Stimulated activated CD4-positive, alpha-beta T cell treated with anti-CD3 and anti-CD28 coated beads, TNF-alpha, amount 100 ng/mL, for 48 hours (primary cell): ENCODE data around the gene WDR55.
"Not testable (repeated sequence)": the region's sequence is repeated elsewhere in the genome, so short reads cannot be mapped to it uniquely, and the experiment has no call there.

Experiments used
- DNase-seq, 3 donors: peaks; one replicate each; pipeline ENCODE4 v3.0.0-alpha.2; 2020; ENCODE audit warnings: low read depth in 3 of 3

Gene WDR55

GRCh38 chr5:140664359-140665119 is at the start of gene WDR55:
Gene WDR55 (plus strand): TSS chr5:140664904. CDS start chr5:140664913, 9 bp downstream.
- peak; percentile 95 to 96 (median 95) for DNase-seq

DNA sequence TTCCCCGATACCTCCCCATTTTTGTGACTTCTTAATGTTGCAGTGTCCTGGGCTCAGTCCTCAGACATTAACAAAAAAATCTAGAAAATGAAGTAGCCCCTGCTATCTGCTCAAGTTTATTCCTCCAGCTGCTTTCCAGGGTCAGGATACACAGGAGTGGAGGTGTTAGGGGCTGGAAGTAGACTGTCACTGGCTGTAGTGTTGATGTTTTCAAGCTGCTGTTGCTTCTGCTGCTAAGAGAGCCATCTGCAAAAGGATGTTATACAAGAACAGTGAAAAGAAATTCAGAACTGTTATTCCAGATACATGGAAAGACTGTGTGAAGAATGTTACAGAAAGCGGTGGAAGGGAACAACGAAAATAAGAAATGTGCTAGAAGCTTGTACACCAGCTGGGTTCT is 42.4 kb upstream of the WDR55 start:
- no peak for DNase-seq

DNA sequence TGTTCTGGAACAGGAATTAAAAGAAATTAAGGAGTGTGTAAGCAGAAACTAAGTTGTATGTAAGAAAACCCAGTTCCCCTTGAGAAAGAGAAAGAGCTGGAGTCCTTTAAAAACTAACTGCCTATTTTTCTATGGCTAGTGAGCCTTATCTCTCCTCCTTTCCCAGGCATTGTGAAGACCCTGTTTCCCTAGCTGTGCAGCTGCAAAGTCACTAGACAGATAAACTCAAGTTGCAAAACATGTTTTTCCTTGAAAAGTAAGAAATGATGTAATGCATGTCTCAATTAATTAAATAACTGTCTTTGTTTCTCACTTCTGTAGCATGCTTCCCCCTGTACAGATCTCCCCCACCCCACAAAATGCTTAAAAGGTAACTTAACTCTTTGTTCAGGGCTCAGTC is 41.6 kb upstream of the WDR55 start:
- not testable (repeated sequence) for DNase-seq

GRCh38 chr5:140624886-140625285 is 39.8 kb upstream of the WDR55 start:
- DNase-seq, result not testable (repeated sequence)

- no peak for DNase-seq
Measured at GRCh38 chr5:140627972-140628371, 36.7 kb upstream of the WDR55 start.

DNA sequence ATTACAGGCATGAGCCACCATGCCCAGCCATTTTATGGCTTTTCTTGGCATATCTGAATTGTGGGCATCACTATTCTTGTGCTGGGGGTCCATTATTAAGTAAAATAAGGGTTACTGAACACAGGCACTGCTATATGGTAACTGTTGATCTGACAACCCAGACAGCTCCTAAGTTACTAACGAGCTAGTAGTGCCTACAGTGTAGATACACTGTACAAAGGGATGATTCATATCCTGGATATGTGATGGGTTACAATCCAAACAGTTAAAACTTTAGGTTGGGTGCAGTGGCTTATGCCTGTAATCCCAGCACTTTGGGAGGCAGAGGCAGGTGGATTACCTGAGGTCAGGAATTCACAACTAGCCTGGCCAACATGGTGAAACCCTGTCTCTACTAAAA is 36.0 kb upstream of the WDR55 start:
- DNase-seq, result no peak

DNA sequence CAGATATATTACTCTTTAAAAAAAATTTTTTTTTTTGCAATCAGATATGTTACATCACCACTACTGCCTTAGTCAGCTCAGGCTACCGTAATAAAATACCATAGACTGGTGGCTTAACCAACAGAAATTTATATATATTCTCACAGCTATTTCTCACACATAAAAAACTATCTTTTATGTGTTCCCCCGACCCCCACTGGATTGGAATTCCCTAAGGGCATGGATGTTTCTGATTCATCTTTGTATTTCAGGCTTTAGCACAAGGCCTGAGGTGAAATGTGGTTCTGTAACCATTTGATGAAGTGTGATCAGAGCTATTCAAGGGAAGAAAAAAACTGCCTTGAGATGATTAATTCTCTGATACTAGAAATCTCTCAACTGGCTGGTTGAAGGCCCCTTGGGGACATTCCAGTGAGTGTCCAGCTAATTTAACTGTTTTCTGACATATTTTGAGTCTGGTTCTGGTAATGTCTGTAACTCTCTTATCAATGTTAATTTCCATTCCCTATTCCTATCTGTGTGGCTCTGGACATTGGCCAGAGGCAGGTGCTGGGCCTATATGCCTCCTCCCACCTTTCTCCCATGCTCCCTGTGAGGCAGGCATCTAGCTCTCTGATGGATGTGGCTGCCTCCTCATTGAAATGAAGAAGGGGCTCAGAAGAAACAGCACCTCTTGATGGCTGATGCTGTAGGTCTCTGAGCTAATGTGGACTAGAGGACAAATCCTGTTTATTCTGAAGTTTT is 34.2 kb upstream of the WDR55 start:
- no peak for DNase-seq

DNA sequence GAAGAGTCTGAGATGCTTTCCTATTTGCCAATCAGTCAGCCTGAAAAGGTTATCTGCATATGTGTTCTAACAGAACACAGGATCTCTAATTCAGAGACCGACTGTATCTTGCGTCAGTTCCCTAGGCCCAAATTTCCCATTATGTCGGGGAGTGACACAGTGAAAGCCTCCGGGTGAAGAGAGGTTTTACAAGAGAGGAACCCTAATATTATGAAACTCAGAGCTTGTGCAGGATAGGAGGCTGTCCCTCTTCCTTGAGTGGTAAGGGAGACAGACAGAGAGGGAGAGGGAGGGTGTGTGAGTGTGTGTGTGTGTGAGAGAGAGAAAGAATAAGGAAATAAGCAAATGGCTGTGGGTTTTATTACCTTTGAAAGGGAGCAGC is 33.7 kb upstream of the WDR55 start:
- no peak for DNase-seq

- no peak for DNase-seq
Measured at GRCh38 chr5:140631831-140632365, 32.8 kb upstream of the WDR55 start.

- DNase-seq, result peak in 1 of 3 donors; percentile 10
Measured at GRCh38 chr5:140632366-140633020, 32.2 kb upstream of the WDR55 start.

- no peak for DNase-seq
Measured at GRCh38 chr5:140633021-140633471, 31.7 kb upstream of the WDR55 start, which contains the start of gene CD14. Gene CD14 (minus strand): TSS chr5:140633175. CDS start chr5:140633071, 104 bp downstream.

GRCh38 chr5:140633501-140633900 is 31.2 kb upstream of the WDR55 start:
- DNase-seq, result no peak

- no peak for DNase-seq
Measured at GRCh38 chr5:140634103-140634502, 30.6 kb upstream of the WDR55 start.

GRCh38 chr5:140635291-140636257 is 29.1 kb upstream of the WDR55 start:
- DNase-seq, result no peak

GRCh38 chr5:140637371-140638100 is 27.2 kb upstream of the WDR55 start:
- DNase-seq, result no peak

DNA sequence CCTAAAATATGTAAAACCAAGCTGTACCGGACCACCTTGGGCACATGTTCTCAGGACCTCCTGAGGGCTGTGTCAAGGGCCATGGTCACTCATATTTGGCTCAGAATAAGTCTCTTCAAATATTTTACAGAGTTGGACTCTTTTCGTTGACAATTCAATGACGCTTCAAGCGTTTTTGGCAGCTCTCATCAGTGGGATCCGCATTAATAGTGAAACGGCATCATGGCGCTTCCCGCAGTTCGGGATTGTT is 25.9 kb upstream of the WDR55 start:
- not testable (repeated sequence) for DNase-seq

- DNase-seq, result peak; percentile 96 to 98 (median 96)
Measured at GRCh38 chr5:140639148-140639981, 25.3 kb upstream of the WDR55 start, which contains the start of gene TMCO6. Gene TMCO6 (plus strand): TSS chr5:140639451. CDS start chr5:140639528, 77 bp downstream.

DNA sequence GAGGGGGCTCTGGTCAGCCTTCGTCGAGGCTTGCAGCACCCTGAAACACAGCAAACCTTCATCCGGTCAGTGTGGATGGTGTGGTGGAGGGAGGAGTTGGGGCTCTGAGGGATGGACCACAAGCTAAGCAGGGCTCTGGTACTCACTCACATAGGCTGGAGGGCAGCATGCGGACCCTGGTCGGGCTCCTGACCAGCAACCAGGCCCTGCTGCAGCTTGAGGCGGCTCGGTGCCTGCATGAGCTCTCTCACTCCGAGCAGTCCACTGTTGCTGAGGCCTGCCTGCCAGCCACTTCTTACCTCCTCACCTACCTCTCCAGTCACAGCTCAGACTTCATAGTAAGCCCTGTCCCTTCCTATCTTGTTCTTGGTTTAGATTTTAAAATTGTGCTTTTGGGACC is 23.0 kb upstream of the WDR55 start:
- DNase-seq, result no peak

DNA sequence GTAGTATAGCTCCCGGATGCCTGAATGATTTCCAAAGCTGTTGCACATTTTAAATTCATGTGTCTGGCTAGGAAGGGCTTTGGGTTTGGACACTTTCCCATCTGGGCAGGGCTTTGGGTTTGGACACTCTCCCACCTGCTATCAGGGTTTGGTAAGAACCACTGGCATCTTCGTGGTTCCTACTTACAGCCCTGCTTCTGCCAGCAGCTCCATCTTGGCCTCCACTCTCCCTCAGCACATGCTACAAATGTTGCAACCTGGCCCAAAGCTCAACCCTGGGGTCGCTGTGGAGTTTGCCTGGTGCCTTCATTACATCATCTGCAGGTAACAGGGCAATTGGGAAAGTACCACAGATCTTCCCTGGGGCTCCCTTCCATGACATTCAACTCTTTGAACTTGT is 22.0 kb upstream of the WDR55 start:
- no peak for DNase-seq

DNA sequence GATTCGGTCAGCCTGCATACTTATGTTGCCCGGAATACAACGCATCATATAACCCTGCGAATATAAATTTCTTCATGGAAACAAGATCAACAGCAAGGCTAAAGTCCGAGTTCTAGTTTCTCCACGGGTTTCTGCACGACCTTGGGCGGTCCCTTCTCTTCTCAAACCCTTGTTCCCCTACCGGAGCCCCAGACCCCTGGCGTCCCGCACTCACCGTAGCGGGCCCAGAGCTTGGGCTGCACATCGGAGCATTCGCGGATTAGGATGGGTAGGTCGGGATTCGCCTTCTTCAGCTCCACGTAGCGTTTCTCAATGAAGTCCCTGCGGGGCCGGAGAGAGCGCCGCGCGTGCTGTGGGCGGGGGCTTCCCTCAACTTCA is 17.7 kb upstream of the WDR55 start:
- DNase-seq, result no peak
